ENCODE data around the gene KSR2. TPM values are rescaled to one million over a fixed set of nuclear protein-coding genes. Genes with fewer than 3 reads are reported as not detected.

The KSR2 gene
- total RNA-seq, 1 experiment from 2014 or later: 1.3 TPM

DNA sequence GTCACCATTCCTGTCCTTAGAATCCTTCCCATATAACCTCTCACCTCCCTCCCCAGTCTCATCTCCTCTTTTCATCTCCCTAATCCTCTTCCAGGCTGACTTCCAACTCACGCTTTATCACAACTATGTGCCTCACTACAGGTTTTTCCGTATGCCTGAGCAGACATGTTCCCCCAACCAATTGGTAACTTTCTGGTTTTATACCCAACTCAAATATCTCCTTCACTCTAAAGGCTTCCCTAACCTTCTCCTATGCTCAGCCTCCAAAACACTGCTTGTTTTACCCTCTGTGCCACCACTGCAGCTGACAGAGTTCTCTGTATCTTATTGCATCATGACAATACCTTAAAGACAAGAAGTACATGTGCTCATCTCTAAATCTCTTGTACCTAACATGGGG, 139.7 kb downstream of the KSR2 start:
- H3K9me3 Mint-ChIP-seq: peaks cover 5 to 8% of the 10 kb centered on the region in 2 experiments; a peak in 4 of 5 replicates
- no peak overlapping the region for H2BK12ac ChIP-seq (ENCODE audit: insufficient read length, low read depth, low read length)

More for the DNA sequence above, 139.7 kb downstream of the KSR2 start:
- Histone ChIP-seq H3K9me3 (ENCODE audit: control insufficient read depth, low read depth, low read length) (peaks cover 9% of the 10 kb centered on the region), H2BK20ac (ENCODE audit: low read depth, low read length, poor library complexity, severe bottlenecking) (no peak overlapping the region), H4K5ac (ENCODE audit: insufficient read length, low read depth, low read length) (no peak overlapping the region), H2BK15ac (ENCODE audit: low read depth, low read length) (no peak overlapping the region), H4K8ac (replicated peaks; ENCODE audit: insufficient read length, low read depth, low read length) (no peak overlapping the region), H4K91ac (ENCODE audit: insufficient read length, low read depth, low read length) (no peak overlapping the region), H3K27ac (ENCODE audit: insufficient read length, low read depth, low read length) (no peak overlapping the region), H3K79me1 (ENCODE audit: insufficient read depth, low read depth, low read length, poor library complexity, severe bottlenecking) (no peaks in the 10 kb centered on the region), H3K23me2 (ENCODE audit: insufficient read length, low read depth, low read length, poor library complexity, severe bottlenecking) (no peaks in the 10 kb centered on the region), H3K9ac (ENCODE audit: extremely low read depth, insufficient read length, low read length) (no peak overlapping the region), H3T11ph (ENCODE audit: low read length) (no peak overlapping the region), H3K14ac (ENCODE audit: insufficient read depth, low read length) (no peak overlapping the region), H3K4me1 (ENCODE audit: insufficient read depth, low read length) (no peaks in the 10 kb centered on the region), H3K18ac (ENCODE audit: insufficient read length, low read depth, low read length) (no peak overlapping the region), H2BK120ac (ENCODE audit: low read depth, low read length, poor library complexity, severe bottlenecking) (no peak overlapping the region), H3K79me2 (ENCODE audit: insufficient read depth, low read length) (no peaks in the 10 kb centered on the region), H2BK5ac (ENCODE audit: insufficient read length, low read length) (no peak overlapping the region), H4K20me1 (ENCODE audit: control insufficient read depth, insufficient read depth, insufficient read length) (no peaks in the 10 kb centered on the region), H3K23ac (ENCODE audit: insufficient read length, low read depth, low read length) (no peak overlapping the region), H2AFZ (ENCODE audit: low read length) (no peak overlapping the region), H3K4ac (ENCODE audit: low read depth, low read length) (no peak overlapping the region), H2AK5ac (ENCODE audit: insufficient read length, low read length) (no peak overlapping the region), H3K27me3 (ENCODE audit: insufficient read depth, low read length) (no peaks in the 10 kb centered on the region), H3K4me2 (ENCODE audit: insufficient read depth, insufficient read length, low read length) (no peak overlapping the region), H3K56ac (ENCODE audit: insufficient read length, low read depth, low read length) (no peak overlapping the region)
- Mint-ChIP-seq H3K36me3 (ENCODE audit: insufficient read depth in 1 of 3, low read depth in 3 of 3) (peaks cover 6 to 8% (median 6%) of the 10 kb centered on the region in 3 experiments), H3K4me3 (no peak overlapping the region), H3K27me3 (ENCODE audit: low read depth) (peaks cover 2% of the 10 kb centered on the region; the same call in 1 of the 2 replicates), H3K4me1 (peaks cover 5 to 6% of the 10 kb centered on the region in 2 experiments), H3K27ac (no peak overlapping the region)
- TF ChIP-seq, protein P1, sequence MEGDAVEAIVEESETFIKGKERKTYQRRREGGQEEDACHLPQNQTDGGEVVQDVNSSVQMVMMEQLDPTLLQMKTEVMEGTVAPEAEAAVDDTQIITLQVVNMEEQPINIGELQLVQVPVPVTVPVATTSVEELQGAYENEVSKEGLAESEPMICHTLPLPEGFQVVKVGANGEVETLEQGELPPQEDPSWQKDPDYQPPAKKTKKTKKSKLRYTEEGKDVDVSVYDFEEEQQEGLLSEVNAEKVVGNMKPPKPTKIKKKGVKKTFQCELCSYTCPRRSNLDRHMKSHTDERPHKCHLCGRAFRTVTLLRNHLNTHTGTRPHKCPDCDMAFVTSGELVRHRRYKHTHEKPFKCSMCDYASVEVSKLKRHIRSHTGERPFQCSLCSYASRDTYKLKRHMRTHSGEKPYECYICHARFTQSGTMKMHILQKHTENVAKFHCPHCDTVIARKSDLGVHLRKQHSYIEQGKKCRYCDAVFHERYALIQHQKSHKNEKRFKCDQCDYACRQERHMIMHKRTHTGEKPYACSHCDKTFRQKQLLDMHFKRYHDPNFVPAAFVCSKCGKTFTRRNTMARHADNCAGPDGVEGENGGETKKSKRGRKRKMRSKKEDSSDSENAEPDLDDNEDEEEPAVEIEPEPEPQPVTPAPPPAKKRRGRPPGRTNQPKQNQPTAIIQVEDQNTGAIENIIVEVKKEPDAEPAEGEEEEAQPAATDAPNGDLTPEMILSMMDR (conservative IDR thresholded peaks at IDR 0.05): no peak
- no CpG with 5 or more reads among the region's 2 CpGs for WGBS (ENCODE audit: extremely low coverage, insufficient read length, low lambda C conversion rate)
- DNase-seq: no peak

Data from H9 (cell line).